EH (cell line): Measurements from ENCODE around the gene NKAIN2.
"Not testable (repeated sequence)": the region's sequence is repeated elsewhere in the genome, so short reads cannot be mapped to it uniquely, and the experiment has no call there.

ENCODE experiments used
- DNase-seq: peaks from one replicate; pipeline ENCODE4 v3.0.0-alpha.2; 2015; ENCODE audit warnings: low read depth

Gene NKAIN2

GRCh38 chr6:124090491-124090890 is 286.8 kb downstream of the NKAIN2 start:
- DNase-seq: no peak

GRCh38 chr6:124099520-124099919 is 295.9 kb downstream of the NKAIN2 start:
- DNase-seq: no peak

GRCh38 chr6:124110514-124110913 is 306.8 kb downstream of the NKAIN2 start:
- DNase-seq: no peak

GRCh38 chr6:124119596-124119995 is 315.9 kb downstream of the NKAIN2 start:
- no peak for DNase-seq

GRCh38 chr6:124123617-124124209 is 320.0 kb downstream of the NKAIN2 start:
- DNase-seq: no peak

- DNase-seq: peak; percentile 25
Measured at GRCh38 chr6:124131259-124131658, 327.6 kb downstream of the NKAIN2 start.

GRCh38 chr6:124131779-124132178 is 328.1 kb downstream of the NKAIN2 start:
- DNase-seq: no peak

GRCh38 chr6:124132256-124132655 is 328.6 kb downstream of the NKAIN2 start:
- DNase-seq: no peak

GRCh38 chr6:124142852-124143251 is 339.2 kb downstream of the NKAIN2 start:
- DNase-seq: no peak

GRCh38 chr6:124143435-124143834 is 339.8 kb downstream of the NKAIN2 start:
- no peak for DNase-seq

GRCh38 chr6:124147621-124148020 is 344.0 kb downstream of the NKAIN2 start:
- DNase-seq: no peak

- DNase-seq: no peak
Measured at GRCh38 chr6:124148236-124148957, 344.7 kb downstream of the NKAIN2 start.

- no peak for DNase-seq
Measured at GRCh38 chr6:124149646-124150045, 346.0 kb downstream of the NKAIN2 start.

- DNase-seq: no peak
Measured at GRCh38 chr6:124158024-124158423, 354.4 kb downstream of the NKAIN2 start.

- DNase-seq: no peak
Measured at GRCh38 chr6:124163676-124164075, 360.0 kb downstream of the NKAIN2 start.

- DNase-seq: no peak
Measured at GRCh38 chr6:124164343-124164742, 360.7 kb downstream of the NKAIN2 start.

- DNase-seq: not testable (repeated sequence)
Measured at GRCh38 chr6:124167249-124167648, 363.6 kb downstream of the NKAIN2 start.

GRCh38 chr6:124190256-124190655 is 386.6 kb downstream of the NKAIN2 start:
- no peak for DNase-seq

GRCh38 chr6:124193132-124193531 is 389.5 kb downstream of the NKAIN2 start:
- no peak for DNase-seq

GRCh38 chr6:124197148-124197547 is 393.5 kb downstream of the NKAIN2 start:
- DNase-seq: no peak

GRCh38 chr6:124199286-124199685 is 395.6 kb downstream of the NKAIN2 start:
- DNase-seq: no peak

GRCh38 chr6:124200661-124201060 is 397.0 kb downstream of the NKAIN2 start:
- no peak for DNase-seq

- no peak for DNase-seq
Measured at GRCh38 chr6:124203101-124203811, 399.6 kb downstream of the NKAIN2 start.
